H1 (cell line): ENCODE data around the gene SLC35F3. TPM values are rescaled to one million over a fixed set of nuclear protein-coding genes. Genes with fewer than 3 reads are reported as not detected.

Source experiments
- CTCF ChIA-PET: fragments of 300-600 bp; sonication (Branson Sonifier 250); formaldehyde crosslinking; loops from one replicate; lab custom pipeline; 2021; ENCODE audit not compliant: partially characterized antibody; lab: Charles Lee
- POLR2A ChIA-PET: fragments of 300-600 bp; sonication (Branson Sonifier 250); formaldehyde crosslinking; loops from one replicate; lab custom pipeline; 2021; ENCODE audit warnings: inconsistent platforms; ENCODE audit not compliant: partially characterized antibody; lab: Charles Lee
- DNase-seq, 2 experiments: peaks; one replicate each; pipeline versions ENCODE4 v3.0.0 to v3.0.0-alpha.2; 2010 to 2022; ENCODE audit warnings: low spot score in 2 of 2, low read depth in 1 of 2, mixed read lengths in 1 of 2
- FAIRE-seq: peaks from 2 replicates; lab custom pipeline; 2011; peaks lifted over from hg19 to GRCh38; lab: Jason Lieb, UNC
- H2AFZ ChIP-seq: 2 replicates; pipeline ENCODE4 v1.8.1; 2012; ENCODE audit warnings: low read length, inconsistent platforms
- H2AK5ac ChIP-seq: 2 replicates; pipeline ENCODE4 v1.6.1; 2013; ENCODE audit warnings: low read depth, low read length
- H2BK120ac ChIP-seq: replicated peaks from 2 replicates; pipeline ENCODE3; 2013; ENCODE audit warnings: low read depth, low read length, inconsistent platforms
- H2BK12ac ChIP-seq: 2 replicates; pipeline ENCODE4 v1.6.1; 2013; ENCODE audit warnings: low read depth, low read length
- H2BK15ac ChIP-seq: 2 replicates; pipeline ENCODE4 v1.6.1; 2013; ENCODE audit warnings: low read length
- H2BK20ac ChIP-seq: 2 replicates; pipeline ENCODE4 v1.6.1; 2013; ENCODE audit warnings: low read length
- H2BK5ac ChIP-seq: 2 replicates; pipeline ENCODE4 v1.6.1; 2013; ENCODE audit warnings: low read depth, low read length
- H3K14ac ChIP-seq: 2 replicates; pipeline ENCODE4 v1.6.1; 2013; ENCODE audit warnings: inconsistent platforms; ENCODE audit not compliant: insufficient read length
- H3K18ac ChIP-seq: 2 replicates; pipeline ENCODE4 v1.6.1; 2013; ENCODE audit warnings: low read length; ENCODE audit errors: extremely low read depth
- H3K23ac ChIP-seq: 2 replicates; pipeline ENCODE4 v1.6.1; 2013; ENCODE audit warnings: inconsistent platforms; ENCODE audit not compliant: insufficient read length
- H3K23me2 ChIP-seq: 2 replicates; pipeline ENCODE4 v1.6.1; 2013; ENCODE audit warnings: low read depth, low read length
- H3K27ac ChIP-seq: 2 replicates; pipeline ENCODE4 v1.6.1; 2011; ENCODE audit warnings: low read depth, low read length, inconsistent platforms
- H3K27me3 ChIP-seq, 4 experiments: replicated peaks in 1 of 4; 1 replicate in 1 of 4; 2 replicates in 3 of 4; pipeline versions ENCODE4 v1.6.1 to v1.8.1; 2011 to 2013; ENCODE audit warnings: low read length in 3 of 4, mild to moderate bottlenecking in 3 of 4, inconsistent platforms in 2 of 4, mixed read lengths in 2 of 4, moderate library complexity in 1 of 4; ENCODE audit not compliant: control insufficient read depth in 3 of 4, insufficient read depth in 3 of 4; ENCODE audit errors: extremely low read depth in 1 of 4
- H3K36me3 ChIP-seq, 4 experiments: 2 replicates each; pipeline versions ENCODE4 v1.6.1 to v1.8.1; 2011 to 2013; ENCODE audit warnings: mild to moderate bottlenecking in 4 of 4, low read length in 3 of 4, moderate library complexity in 2 of 4, control low read depth in 1 of 4, inconsistent platforms in 1 of 4; ENCODE audit not compliant: insufficient read depth in 4 of 4, control insufficient read depth in 2 of 4
- H3K4ac ChIP-seq: replicated peaks from 2 replicates; pipeline ENCODE3; 2013; ENCODE audit warnings: low read length, low read depth, mixed read lengths, inconsistent platforms; ENCODE audit not compliant: insufficient read length
- H3K4me1 ChIP-seq, 4 experiments: replicated peaks in 1 of 4; 1 replicate in 1 of 4; 2 replicates in 3 of 4; pipeline versions ENCODE4 v1.6.1 to v1.8.1; 2011 to 2013; ENCODE audit warnings: low read length in 3 of 4, inconsistent platforms in 2 of 4, mixed read lengths in 1 of 4; ENCODE audit not compliant: insufficient read depth in 4 of 4, control insufficient read depth in 3 of 4
- H3K4me2 ChIP-seq, 2 experiments: 2 replicates each; pipeline versions ENCODE4 v1.6.1 to v1.8.1; 2011 to 2013; ENCODE audit warnings: low read depth in 2 of 2, low read length in 2 of 2, control low read depth in 1 of 2, inconsistent platforms in 1 of 2, mild to moderate bottlenecking in 1 of 2; ENCODE audit not compliant: insufficient read depth in 1 of 2
- H3K4me3 ChIP-seq, 4 experiments: fragments of 200-600, 300-600 bp in 1 of 4; sonication (generic), shearing (Covaris generic), sonication (Bioruptor Twin) in 1 of 4; 2 replicates each; pipeline versions ENCODE4 v1.5.1 to v1.8.1; 2011 to 2016; ENCODE audit warnings: low read length in 4 of 4, low read depth in 3 of 4, control low read depth in 2 of 4, inconsistent platforms in 2 of 4, mild to moderate bottlenecking in 2 of 4, mixed read lengths in 1 of 4, moderate library complexity in 1 of 4; ENCODE audit not compliant: insufficient read depth in 2 of 4; ENCODE audit errors: extremely low read depth in 1 of 4
- H3K56ac ChIP-seq: replicated peaks from 2 replicates; pipeline ENCODE3; 2013; ENCODE audit warnings: low read depth, mild to moderate bottlenecking, mixed read lengths, low read length, inconsistent platforms; ENCODE audit not compliant: insufficient read length
- H3K79me1 ChIP-seq: 2 replicates; pipeline ENCODE4 v1.6.1; 2013; ENCODE audit warnings: low read depth, low read length, control low read depth
- H3K79me2 ChIP-seq, 2 experiments: 2 replicates each; pipeline versions ENCODE4 v1.6.1 to v1.8.1; 2012 to 2013; ENCODE audit warnings: low read length in 2 of 2, mild to moderate bottlenecking in 2 of 2, inconsistent platforms in 1 of 2; ENCODE audit not compliant: insufficient read depth in 2 of 2, control insufficient read depth in 1 of 2
- H3K9ac ChIP-seq, 4 experiments: replicated peaks in 1 of 4; 1 replicate in 1 of 4; 2 replicates in 3 of 4; pipeline versions ENCODE4 v1.6.1 to v1.8.1; 2011 to 2013; ENCODE audit warnings: low read depth in 3 of 4, low read length in 3 of 4, control low read depth in 2 of 4, mild to moderate bottlenecking in 2 of 4, moderate library complexity in 2 of 4, inconsistent platforms in 1 of 4; ENCODE audit errors: extremely low read depth in 1 of 4
- H3K9me3 ChIP-seq, 2 experiments: 2 replicates each; pipeline versions ENCODE4 v1.6.1 to v1.8.1; 2012 to 2013; ENCODE audit warnings: mild to moderate bottlenecking in 2 of 2, moderate library complexity in 2 of 2, control low read depth in 1 of 2, inconsistent platforms in 1 of 2, low read depth in 1 of 2, low read length in 1 of 2, mixed read lengths in 1 of 2; ENCODE audit not compliant: insufficient read depth in 2 of 2
- H4K20me1 ChIP-seq, 2 experiments: replicated peaks in 1 of 2; 2 replicates each; pipeline versions ENCODE3 to v1.8.1; 2011 to 2013; ENCODE audit warnings: inconsistent platforms in 2 of 2, low read length in 2 of 2, mild to moderate bottlenecking in 1 of 2; ENCODE audit not compliant: insufficient read depth in 2 of 2, control insufficient read depth in 1 of 2
- H4K5ac ChIP-seq: 2 replicates; pipeline ENCODE4 v1.6.1; 2013; ENCODE audit warnings: low read length, low read depth, mixed read lengths, inconsistent platforms; ENCODE audit not compliant: insufficient read length
- H4K8ac ChIP-seq: 2 replicates; pipeline ENCODE4 v1.8.0; 2013; ENCODE audit warnings: mild to moderate bottlenecking, moderate library complexity, low read length, inconsistent platforms; ENCODE audit not compliant: insufficient read depth; ENCODE audit errors: extremely low read depth
- H4K91ac ChIP-seq: replicated peaks from 2 replicates; pipeline ENCODE3; 2013; ENCODE audit warnings: low read length, mixed read lengths, inconsistent platforms; ENCODE audit not compliant: insufficient read length
- BACH1 ChIP-seq: IDR thresholded peaks from 2 replicates; pipeline ENCODE4 v1.6.1; 2012; ENCODE audit warnings: low read length, improper control_type of control experiment
- CHD2 ChIP-seq: IDR thresholded peaks from 2 replicates; pipeline ENCODE4 v1.6.1; 2012; ENCODE audit warnings: low read length, improper control_type of control experiment
- CREB1 ChIP-seq: IDR thresholded peaks from 2 replicates; pipeline ENCODE4 v1.6.1; 2012; ENCODE audit warnings: inconsistent platforms
- POLR2AphosphoS5 ChIP-seq: IDR thresholded peaks from 2 replicates; pipeline ENCODE4 v1.6.1; 2011; ENCODE audit warnings: low read depth, low read length
- RFX5 ChIP-seq: IDR thresholded peaks from 2 replicates; pipeline ENCODE4 v1.6.1; 2011; ENCODE audit warnings: low read depth, low read length, improper control_type of control experiment, borderline replicate concordance
- SIN3A ChIP-seq, 2 experiments: IDR thresholded peaks in 1 of 2; conservative IDR thresholded peaks in 1 of 2; 2 replicates each; pipeline ENCODE4 v1.6.1; 2011 to 2012; ENCODE audit warnings: low read length in 2 of 2, improper control_type of control experiment in 1 of 2, low read depth in 1 of 2, mild to moderate bottlenecking in 1 of 2
- SIRT6 ChIP-seq: IDR thresholded peaks from one replicate; pipeline ENCODE4 v1.7.1; 2012; ENCODE audit warnings: low read length, inconsistent platforms
- TCF12 ChIP-seq: IDR thresholded peaks from 2 replicates; pipeline ENCODE4 v1.6.1; 2011; ENCODE audit warnings: low read depth, mild to moderate bottlenecking, low read length
- WGBS, 2 experiments: shearing (Covaris generic) in 1 of 2; methylation state at CpG; one replicate each; pipeline versions ENCODE4 v1.1.6 to v1.1.7; 2013 to 2015; ENCODE audit warnings: low lambda C conversion rate in 2 of 2, mixed read lengths in 2 of 2, inconsistent platforms in 1 of 2, low coverage in 1 of 2, missing lambda C conversion rate in 1 of 2; ENCODE audit not compliant: insufficient replicate concordance in 2 of 2, insufficient coverage in 1 of 2, insufficient read length in 1 of 2; ENCODE audit errors: extremely low coverage in 1 of 2, missing lambda C conversion rate in 1 of 2; 5-methylcytosine and 5-hydroxymethylcytosine counted together
- polyA plus RNA-seq, 7 experiments: library from polyadenylated mRNA; depleted of rRNA in 3 of 7; stranded (reverse) in 5 of 7; unstranded in 2 of 7; fragments of >200 nt in 5 of 7; fragments of 200-250 nt in 2 of 7; gene quantifications; 1 replicate in 5 of 7; 2 replicates in 1 of 7; 4 replicates in 1 of 7; pipeline versions ENCODE4 v1.2.1 to v1.2.3, GENCODE V29; 2011 to 2013; ENCODE audit warnings: missing spikeins in 2 of 7, mixed read lengths in 2 of 7
- total RNA-seq: library from RNA; stranded (reverse); fragmentation: NEBNext Ultra II Directional; extraction: Animal tissue kit (Norgen Biotek cat#: 25700); gene quantifications from 2 replicates; pipeline ENCODE4 v1.2.1, GENCODE V29; 2021
- TF ChIP-seq, protein P1 (sequence below): IDR thresholded peaks from 2 replicates; pipeline ENCODE4 v1.6.1; 2011; ENCODE audit warnings: low read depth, mild to moderate bottlenecking, low read length; ENCODE audit not compliant: insufficient read depth

Gene SLC35F3
- total and polyA plus RNA-seq, 2 of the 8 experiments (the other 6 are each of a cell fraction or from before 2014, with no cell fraction given): 0.78 to 1.2 TPM

DNA sequence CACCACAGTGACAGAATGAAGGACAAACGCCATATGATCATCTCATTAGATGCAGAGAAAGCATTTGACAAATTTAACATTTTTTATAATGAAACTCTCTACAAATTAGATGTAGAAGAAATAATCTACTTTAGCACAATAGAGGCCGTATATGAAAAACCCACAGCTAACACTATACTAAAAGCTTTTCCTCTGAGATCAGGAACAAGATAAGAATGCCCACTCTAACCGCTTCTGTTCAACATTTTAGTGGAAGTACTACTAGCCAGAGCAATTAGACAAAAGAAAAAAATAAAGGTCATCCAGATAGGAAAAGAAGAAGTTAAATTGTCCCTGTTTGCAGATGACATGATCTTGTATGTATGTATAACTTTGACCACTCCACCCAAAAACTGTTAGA, 109.7 kb downstream of the SLC35F3 start:
- DNase-seq (no peak), FAIRE-seq (no peak)
- Histone ChIP-seq H2BK5ac (no peak overlapping the region), H4K5ac (no peak overlapping the region), H4K8ac (no peak overlapping the region; the same call in 1 of the 2 replicates), H3K9ac (no peak overlapping the region), H3K4me3 (no peak overlapping the region), H4K91ac (no peak overlapping the region), H3K56ac (no peak overlapping the region), H3K79me1 (no peaks in the 10 kb centered on the region), H3K36me3 (no peaks in the 10 kb centered on the region), H3K27me3 (no peaks in the 10 kb centered on the region), H3K14ac (no peak overlapping the region), H2AFZ (no peak overlapping the region), H3K9me3 (no peaks in the 10 kb centered on the region), H2BK120ac (no peak overlapping the region), H3K23ac (no peak overlapping the region), H3K18ac (no peak overlapping the region), H2BK20ac (no peak overlapping the region), H2BK12ac (no peak overlapping the region), H3K4me2 (no peak overlapping the region), H3K4me1 (no peaks in the 10 kb centered on the region), H3K79me2 (no peaks in the 10 kb centered on the region), H3K23me2 (no peaks in the 10 kb centered on the region), H4K20me1 (no peaks in the 10 kb centered on the region), H2AK5ac (no peak overlapping the region), H3K27ac (no peak overlapping the region), H3K4ac (no peak overlapping the region), H2BK15ac (no peak overlapping the region)
- ChIA-PET POLR2A (no interaction called here), CTCF (no interaction called here)
- TF ChIP-seq SIN3A (conservative IDR thresholded peaks at IDR 0.05 in 1 of 2, IDR thresholded peaks at IDR 0.05 in 1 of 2; ENCODE audit: low read depth in 1 of 2, low read length in 2 of 2) (no peak), CREB1 (no peak), TCF12 (no peak), BACH1 (no peak), RFX5 (no peak), SIRT6 (no peak), POLR2AphosphoS5 (no peak), CHD2 (no peak)
- TF ChIP-seq, protein P1, sequence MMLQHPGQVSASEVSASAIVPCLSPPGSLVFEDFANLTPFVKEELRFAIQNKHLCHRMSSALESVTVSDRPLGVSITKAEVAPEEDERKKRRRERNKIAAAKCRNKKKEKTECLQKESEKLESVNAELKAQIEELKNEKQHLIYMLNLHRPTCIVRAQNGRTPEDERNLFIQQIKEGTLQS: no peak
- WGBS, 2 experiments: 87% methylated on average over 3 of the region's 3 CpGs; no CpG with 5 or more reads in 1 of the 2 experiments
